Muscle of back (tissue), 11 donors: ENCODE data around the gene GIPR. TPM values are rescaled to one million over a fixed set of nuclear protein-coding genes. Genes with fewer than 3 reads are reported as not detected.
A peak's percentile ranks its signal among the peaks of the same experiment; 100 is the strongest.

Source experiments
- DNase-seq, 3 donors: peaks; one replicate each; pipeline versions ENCODE4 v3.0.0 to v3.0.0-alpha.2; 2013
- polyA plus RNA-seq, 10 donors: library from polyadenylated mRNA; unstranded; fragments of 120-200 nt; gene quantifications; one replicate each; pipeline ENCODE4 v1.2.1, GENCODE V29; 2013; ENCODE audit not compliant: insufficient read length in 10 of 10

GIPR gene
- polyA plus RNA-seq, 10 donors, result 0.14 to 4.1 (median 0.48) TPM; not detected in 2

DNA sequence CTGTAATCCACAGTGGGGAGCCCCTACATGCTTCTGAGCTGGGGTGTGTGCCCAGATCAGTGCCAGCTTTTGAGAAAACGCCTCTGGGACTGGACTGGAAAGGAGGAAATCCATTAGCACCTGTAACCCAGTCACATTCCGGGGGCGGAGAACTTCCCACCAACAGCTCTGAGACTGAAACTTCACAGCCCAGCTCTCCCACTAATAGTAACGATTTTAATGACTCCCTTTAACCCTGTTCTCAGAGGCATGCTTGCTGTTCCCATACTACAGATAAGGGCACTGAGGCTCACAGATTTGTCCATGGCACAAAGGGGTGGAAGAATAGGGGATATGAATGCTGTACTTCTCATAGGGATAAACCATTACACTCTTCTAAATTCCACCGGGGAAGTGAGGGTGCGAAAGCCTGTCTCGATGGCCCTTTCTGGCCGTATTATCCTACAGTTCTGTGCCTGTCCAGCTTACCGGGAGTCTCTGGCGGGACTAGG lies 61.8 kb downstream of the GIPR start:
- no peak for DNase-seq

DNA sequence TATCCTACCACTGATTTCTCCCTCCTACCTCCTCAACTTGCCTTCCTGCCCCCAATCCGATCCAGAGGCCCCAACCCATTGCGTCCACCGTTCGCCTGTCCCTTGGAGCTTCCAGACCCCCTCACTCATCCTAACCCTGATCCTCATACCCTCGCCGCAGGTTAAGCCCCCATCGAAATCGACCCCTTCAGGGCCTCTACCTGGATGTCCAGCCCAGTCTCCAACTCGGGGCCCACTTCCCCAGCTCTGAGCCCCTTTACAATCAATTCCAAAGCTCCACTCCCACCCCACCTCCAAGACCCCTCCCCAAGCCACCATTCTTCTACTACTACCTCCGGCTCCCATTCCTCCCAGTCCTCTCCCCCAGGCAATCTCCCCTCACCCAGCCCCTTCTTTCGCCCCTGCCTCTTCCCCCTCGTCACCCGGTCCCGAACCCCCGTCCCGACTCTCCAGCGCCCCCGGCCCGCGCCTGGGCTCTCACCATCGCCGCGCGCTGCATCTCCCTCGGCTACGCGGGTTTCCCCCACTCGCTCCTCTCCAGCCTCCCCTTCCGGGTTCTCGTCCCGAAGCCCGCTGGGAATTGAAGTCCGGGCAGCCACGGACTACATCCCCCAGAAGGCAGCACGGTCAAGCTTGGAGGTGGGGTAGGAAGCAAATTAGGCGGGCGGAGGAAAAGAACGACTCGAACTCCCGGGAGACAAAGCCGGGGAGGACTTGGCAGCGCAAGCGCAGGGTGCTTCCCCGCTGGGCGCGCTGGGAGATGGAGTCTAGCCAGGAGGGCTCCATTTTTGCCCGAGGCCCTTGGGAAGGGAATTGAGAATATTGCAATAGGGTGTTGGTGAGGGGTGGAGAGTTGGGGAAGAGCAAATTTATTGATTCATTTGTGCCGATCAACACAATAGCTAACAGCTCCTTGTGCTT lies 62.6 kb downstream of the GIPR start, which contains the start of gene FBXO46:
TSS of gene FBXO46 (minus strand) at position 529 of the 921 bp plus-strand sequence. CDS start 17,401 bp downstream, outside the sequence.
- DNase-seq, result peak; percentile 96 to 98 (median 98)

Other genes starting within 250 kb of the GIPR start
- gene ERCC1, start 244.3 kb upstream of the GIPR start, polyA plus RNA-seq, result 100 to 1,000 TPM in 1 of 10 donors, 10 to 100 TPM in 9; 81.8 to 106 (median 91.7) TPM
- gene FOSB, start 200.2 kb upstream of the GIPR start, polyA plus RNA-seq, result 100 to 1,000 TPM in 3 of 10 donors, 10 to 100 TPM in 7; 12.7 to 590 (median 84.2) TPM
- gene RTN2, start 171.2 kb upstream of the GIPR start, polyA plus RNA-seq, result 100 to 1,000 TPM in 9 of 10 donors, 10 to 100 TPM in 1; 74.9 to 142 (median 129) TPM
- gene PPM1N, start 169.8 kb upstream of the GIPR start, polyA plus RNA-seq, result 1 to 10 TPM in 3 of 10 donors, under 1 TPM in 7; 0.66 to 2.4 (median 0.77) TPM
- 10 to 100 TPM; 45.7 to 65.7 (median 55.6) TPM for gene VASP, start 160.7 kb upstream of the GIPR start, polyA plus RNA-seq
- 1 to 10 TPM; 5.6 to 7.8 (median 6.3) TPM for gene OPA3, start 83.4 kb upstream of the GIPR start, polyA plus RNA-seq
- gene GPR4, start 66.0 kb upstream of the GIPR start, polyA plus RNA-seq, result 1 to 10 TPM; 1.4 to 3.6 (median 2.6) TPM
- 10 to 100 TPM in 5 of 10 donors, 1 to 10 TPM in 5; 8.2 to 18.0 (median 10.1) TPM for gene EML2, start 28.8 kb upstream of the GIPR start, polyA plus RNA-seq
- 100 to 1,000 TPM; 206 to 339 (median 266) TPM for gene SNRPD2, start 23.7 kb downstream of the GIPR start, polyA plus RNA-seq
- 1 to 10 TPM; 2.1 to 4.5 (median 3.4) TPM for gene QPCTL, start 24.4 kb downstream of the GIPR start, polyA plus RNA-seq
- gene FBXO46, start 62.7 kb downstream of the GIPR start, polyA plus RNA-seq, result 10 to 100 TPM in 6 of 10 donors, 1 to 10 TPM in 4; 8.3 to 15.3 (median 10.3) TPM
- gene MEIOSIN, start 65.2 kb downstream of the GIPR start, polyA plus RNA-seq, result under 1 TPM in 2 of 10 donors, not detected in 8; 0.09 to 0.14 TPM
- 10 to 100 TPM; 11.3 to 23.2 (median 17.4) TPM for gene SIX5, start 101.0 kb downstream of the GIPR start, polyA plus RNA-seq
- gene DMPK, start 114.3 kb downstream of the GIPR start, polyA plus RNA-seq, result 100 to 1,000 TPM; 173 to 304 (median 270) TPM
- 10 to 100 TPM; 31.8 to 47.7 (median 38.3) TPM for gene DMWD, start 124.6 kb downstream of the GIPR start, polyA plus RNA-seq
- not detected for gene RSPH6A, start 147.1 kb downstream of the GIPR start, polyA plus RNA-seq
- gene SYMPK, start 194.9 kb downstream of the GIPR start, polyA plus RNA-seq, result 10 to 100 TPM; 34.2 to 42.1 (median 35.2) TPM
- not detected for gene FOXA3, start 196.1 kb downstream of the GIPR start, polyA plus RNA-seq
- 10 to 100 TPM; 10.2 to 19.7 (median 13.3) TPM for gene IRF2BP1, start 217.9 kb downstream of the GIPR start, polyA plus RNA-seq
- 1 to 10 TPM; 2.8 to 4.4 (median 3.7) TPM for gene MYPOP, start 234.4 kb downstream of the GIPR start, polyA plus RNA-seq
- not detected for gene NANOS2, start 246.6 kb downstream of the GIPR start, polyA plus RNA-seq